NT2/D1 (cell line): Measurements from ENCODE around the gene SSU72.

ENCODE experiments used
- SUZ12 ChIP-seq: IDR thresholded peaks from 2 replicates; pipeline ENCODE4 v1.6.1; 2011; ENCODE audit not compliant: insufficient read length, insufficient read depth; ENCODE audit errors: extremely low read depth
- ZNF274 ChIP-seq: IDR thresholded peaks from 2 replicates; pipeline ENCODE4 v1.6.1; 2011; ENCODE audit warnings: mild to moderate bottlenecking, low read depth, low read length

GRCh38 chr1:1510912-1511532, 63.6 kb downstream of the SSU72 start:
- TF ChIP-seq SUZ12 (no peak), ZNF274 (no peak)
